NCI-H82 treated with DMSO at 0.1 percent for 48 hours (cell line): ENCODE measurements around the gene TMED8.

ENCODE experiments used
- DNase-seq: peaks from one replicate; lab custom pipeline; 2025; ENCODE audit not compliant: unreplicated experiment; lab: John Stamatoyannopoulos, UW

Gene TMED8

DNA sequence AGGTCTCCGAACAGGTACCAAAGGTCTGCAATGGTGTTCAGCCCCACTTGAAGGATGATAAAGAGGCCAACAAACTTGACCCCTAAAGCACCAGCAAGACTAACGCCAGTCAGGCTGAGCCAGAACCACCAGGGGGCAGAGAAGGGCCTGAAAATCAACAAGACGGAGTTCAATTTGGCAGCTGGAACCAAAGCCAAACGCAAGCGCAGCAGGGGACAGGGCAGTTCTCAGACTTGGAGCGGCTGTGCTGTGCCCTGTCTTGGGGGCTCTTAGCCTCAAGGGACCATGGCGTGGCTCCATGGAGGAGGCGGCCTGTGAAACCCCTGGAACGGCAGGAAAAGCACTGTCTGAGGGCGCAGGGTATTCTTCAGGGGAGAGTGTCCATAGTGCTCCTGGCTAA, 75.8 kb downstream of the TMED8 start:
- peak; percentile 71 for DNase-seq

DNA sequence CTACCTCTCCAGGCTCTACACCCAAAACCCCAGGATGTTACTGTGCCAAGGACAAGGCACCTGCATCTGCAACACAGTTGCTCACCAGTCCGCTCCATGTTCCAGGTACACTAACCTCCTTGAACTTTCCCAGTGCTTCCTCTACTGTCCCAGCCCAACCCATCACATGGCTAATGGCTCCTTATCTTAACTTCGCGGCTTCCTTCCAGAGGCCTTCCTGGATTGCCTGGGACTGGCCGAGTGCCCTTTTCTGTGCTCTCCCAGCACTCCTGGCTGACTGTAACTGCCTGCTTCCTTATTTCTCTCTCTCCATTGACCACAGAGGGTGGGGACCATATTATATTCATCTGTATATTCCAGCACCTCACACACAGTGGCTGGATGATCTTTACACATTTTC, 77.1 kb downstream of the TMED8 start:
- no peak for DNase-seq

GRCh38 chr14:77296906-77297305, 80.0 kb downstream of the TMED8 start:
- DNase-seq = no peak

GRCh38 chr14:77296155-77296554, 80.7 kb downstream of the TMED8 start:
- DNase-seq = no peak

DNA sequence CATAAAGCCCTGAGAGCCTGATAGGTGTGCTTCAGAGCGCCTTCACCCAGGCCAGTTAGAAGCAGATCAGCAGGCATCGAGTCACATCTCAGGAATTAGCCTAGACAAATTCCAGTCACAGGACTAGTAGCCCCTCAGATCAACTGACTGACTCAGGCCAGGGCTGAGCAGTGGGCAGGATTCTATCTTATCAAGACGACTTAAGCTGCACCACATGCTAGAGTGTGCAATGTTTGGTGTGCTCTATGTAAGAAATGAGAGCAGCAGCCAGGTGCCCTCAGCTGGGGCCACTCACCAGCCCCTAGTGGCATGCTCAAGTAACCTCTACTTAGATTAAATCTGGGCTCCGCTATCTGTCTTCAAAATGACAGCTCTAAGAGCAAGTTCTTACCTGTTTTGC, 86.2 kb downstream of the TMED8 start:
- DNase-seq = no peak

DNA sequence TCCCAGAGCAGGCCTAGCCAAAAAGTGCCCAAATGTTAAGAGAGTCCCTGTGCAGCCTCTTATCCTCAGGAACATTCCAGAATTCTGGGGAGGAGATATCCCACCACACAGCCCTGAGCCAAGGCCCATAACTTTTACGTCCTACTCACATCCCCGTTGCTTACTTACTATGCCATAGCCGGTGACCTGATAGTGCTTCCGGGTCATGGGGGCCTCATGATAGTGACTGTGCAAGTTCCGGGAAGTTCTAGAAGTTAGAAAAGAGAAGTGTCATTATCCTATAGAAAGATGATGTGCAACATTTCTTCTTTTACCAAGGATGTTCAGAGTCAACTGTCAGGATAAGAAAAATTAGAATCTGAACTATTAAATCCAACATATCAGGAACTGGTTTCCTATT, 90.3 kb downstream of the TMED8 start:
- DNase-seq = no peak
